IPS-NIHi7 (cell line): ENCODE data around the gene MEF2A.

Source experiments
- DNase-seq: peaks from one replicate; pipeline ENCODE4 v3.0.0; 2012; ENCODE audit warnings: mixed read lengths; ENCODE audit errors: extremely low spot score

The MEF2A gene

GRCh38 chr15:99605990-99606389 is 40.2 kb downstream of the MEF2A start:
- DNase-seq = no peak

- no peak for DNase-seq
These were observed 40.9 kb downstream of the MEF2A start for GRCh38 chr15:99606646-99607045.

DNA sequence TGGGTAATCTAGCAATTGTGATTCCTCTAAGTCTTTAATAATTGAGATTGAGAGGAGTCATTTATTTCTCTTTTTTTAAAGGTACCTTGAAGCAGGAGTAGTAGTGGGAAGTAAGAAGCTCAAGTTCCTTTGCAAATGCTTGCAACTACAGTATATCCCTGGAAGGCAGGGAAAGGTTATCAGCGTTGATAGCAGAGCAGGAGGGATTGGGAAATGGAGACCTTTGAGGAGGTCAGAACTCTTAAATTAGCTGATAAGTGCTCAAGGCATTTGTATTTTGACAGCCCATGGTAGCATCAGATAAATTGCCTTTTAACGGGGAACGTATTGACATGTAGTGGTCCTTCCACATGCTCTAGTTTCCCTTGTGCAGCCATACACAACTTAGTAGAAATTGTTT is 47.7 kb downstream of the MEF2A start:
- peak; percentile 11 for DNase-seq

DNA sequence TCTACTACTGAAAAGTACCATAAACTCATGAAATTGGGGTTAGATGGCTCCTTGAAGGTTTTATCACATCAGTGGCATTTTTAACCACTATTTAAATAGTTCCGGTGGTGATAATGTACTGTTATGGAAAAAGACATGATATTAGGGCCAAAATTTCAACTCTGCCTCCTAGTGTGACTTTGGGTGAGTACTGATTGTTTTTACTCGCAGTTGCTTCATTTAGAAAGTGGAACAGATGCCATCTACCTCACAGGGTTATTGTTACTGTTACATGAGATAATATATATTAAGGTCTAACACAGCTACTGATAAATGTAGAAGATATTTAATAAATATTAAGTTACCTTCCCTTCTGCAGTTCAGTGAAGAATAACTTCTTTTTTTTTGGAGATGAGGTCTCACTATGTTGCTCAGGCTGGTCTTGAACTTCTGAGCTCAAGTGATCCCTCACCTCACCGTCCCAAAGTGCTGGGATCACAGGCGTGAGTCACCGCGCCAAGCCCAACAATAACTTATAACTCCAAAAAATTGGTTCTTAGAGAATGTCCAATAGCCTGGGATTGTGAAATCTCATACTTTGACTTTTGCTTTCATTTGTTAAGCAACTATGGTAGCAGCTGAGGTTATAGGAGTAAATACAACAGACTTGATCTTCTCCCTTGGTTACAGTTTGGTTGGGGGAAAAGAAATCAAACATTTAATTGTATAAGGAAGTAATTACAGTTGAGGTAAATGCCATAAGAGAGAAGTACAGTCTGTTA is 48.3 kb downstream of the MEF2A start:
- no peak for DNase-seq

- no peak for DNase-seq
These were observed 49.0 kb downstream of the MEF2A start for GRCh38 chr15:99614749-99615288.

- DNase-seq = no peak
These were observed 49.7 kb downstream of the MEF2A start for GRCh38 chr15:99615460-99615859.

GRCh38 chr15:99616129-99616528 is 50.3 kb downstream of the MEF2A start:
- no peak for DNase-seq

GRCh38 chr15:99616773-99617342 is 51.1 kb downstream of the MEF2A start:
- no peak for DNase-seq

- DNase-seq = peak; percentile 22
These were observed 53.2 kb downstream of the MEF2A start for GRCh38 chr15:99618941-99619411.

DNA sequence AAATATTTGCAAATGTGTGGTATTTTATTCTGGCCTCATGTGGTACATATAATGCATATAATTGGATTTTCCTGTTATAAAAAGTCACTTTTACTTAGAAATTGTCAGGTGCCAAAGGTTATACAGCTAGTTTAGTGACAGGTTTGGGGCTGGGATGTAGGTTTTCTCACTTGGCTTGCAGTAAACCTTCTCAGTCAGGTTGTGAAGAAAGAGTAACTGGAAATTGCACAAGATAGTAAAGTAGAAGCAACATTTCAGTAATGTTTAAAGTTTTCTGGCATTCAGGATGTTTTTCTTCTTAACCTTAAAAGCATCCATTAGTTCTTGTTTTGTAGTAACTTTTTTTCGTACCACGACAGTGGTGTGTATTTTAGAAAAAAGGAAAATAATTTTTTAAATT is 53.9 kb downstream of the MEF2A start:
- no peak for DNase-seq

DNA sequence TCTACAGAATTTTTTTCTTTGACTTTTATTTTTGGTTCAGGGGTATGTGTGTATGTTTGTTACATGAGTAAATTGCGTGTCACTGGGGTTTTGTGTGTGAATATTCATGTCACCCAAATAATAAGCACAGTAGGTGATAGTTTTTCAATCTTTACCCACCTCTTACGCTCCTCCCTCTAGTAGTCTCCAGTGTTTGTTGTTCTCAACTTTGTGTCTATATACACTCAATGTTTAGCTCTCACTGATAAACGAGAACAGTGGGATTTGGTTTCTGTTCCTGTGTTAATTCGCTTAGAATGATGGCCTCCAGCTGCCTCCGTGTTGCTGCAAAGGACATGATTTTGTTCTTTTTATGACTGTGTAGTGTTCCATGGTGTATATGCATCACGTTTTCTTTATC is 54.4 kb downstream of the MEF2A start:
- DNase-seq = no peak

- no peak for DNase-seq
These were observed 56.0 kb downstream of the MEF2A start for GRCh38 chr15:99621767-99622166.

DNA sequence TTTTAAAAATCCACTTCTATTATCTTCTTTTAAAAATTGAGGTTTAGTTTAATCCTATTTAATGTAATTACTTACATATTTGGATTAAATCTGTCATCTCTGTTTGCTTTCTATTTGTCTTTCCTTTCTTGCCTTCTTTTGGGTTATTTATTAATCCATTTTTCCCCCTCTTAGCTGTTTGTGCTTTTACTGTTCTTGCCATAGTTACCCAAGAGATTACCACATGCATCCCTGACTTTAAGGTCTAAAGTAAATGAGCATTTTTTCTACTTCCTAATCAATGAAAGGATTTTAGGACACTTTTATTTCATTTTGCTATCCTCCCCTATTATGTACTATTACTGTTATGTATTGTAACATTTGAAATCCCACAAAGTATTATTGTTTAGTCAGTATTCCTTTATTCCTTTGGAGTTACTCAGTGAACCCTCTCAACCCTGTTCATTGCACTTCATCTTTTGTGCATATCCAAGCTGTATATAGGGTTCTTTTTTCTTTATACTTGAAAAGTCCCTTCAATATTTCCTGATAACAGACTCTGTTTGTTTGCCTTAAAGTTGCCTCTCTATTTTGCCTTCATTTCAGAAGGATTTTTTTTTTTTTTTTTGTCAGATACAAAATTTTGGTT is 62.7 kb downstream of the MEF2A start:
- DNase-seq = no peak

DNA sequence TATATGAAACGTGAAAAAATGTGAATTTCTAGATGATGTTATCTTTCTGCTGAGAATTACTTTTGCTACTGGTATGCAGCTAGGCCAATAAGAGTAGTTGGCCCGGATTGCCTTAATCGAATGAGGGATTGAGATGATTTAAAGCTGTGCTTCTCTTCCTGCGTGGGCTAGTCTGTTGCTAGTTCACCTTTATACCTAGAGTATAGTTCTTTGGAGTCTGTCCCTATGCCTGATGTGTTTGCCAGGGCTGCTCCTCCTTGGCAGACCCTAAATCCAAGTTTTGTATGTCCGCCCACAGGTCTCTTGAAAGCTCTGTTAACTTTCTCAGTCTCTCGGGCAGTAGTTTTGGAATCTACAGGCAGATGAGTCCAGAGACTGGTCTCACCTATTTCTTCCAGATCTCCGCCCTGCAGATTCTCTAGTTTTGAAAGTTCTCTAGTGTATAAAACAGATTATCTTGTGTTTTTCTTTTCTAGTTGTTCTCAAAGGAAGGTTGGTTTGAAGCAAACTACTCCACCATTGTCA is 64.9 kb downstream of the MEF2A start:
- DNase-seq = no peak

DNA sequence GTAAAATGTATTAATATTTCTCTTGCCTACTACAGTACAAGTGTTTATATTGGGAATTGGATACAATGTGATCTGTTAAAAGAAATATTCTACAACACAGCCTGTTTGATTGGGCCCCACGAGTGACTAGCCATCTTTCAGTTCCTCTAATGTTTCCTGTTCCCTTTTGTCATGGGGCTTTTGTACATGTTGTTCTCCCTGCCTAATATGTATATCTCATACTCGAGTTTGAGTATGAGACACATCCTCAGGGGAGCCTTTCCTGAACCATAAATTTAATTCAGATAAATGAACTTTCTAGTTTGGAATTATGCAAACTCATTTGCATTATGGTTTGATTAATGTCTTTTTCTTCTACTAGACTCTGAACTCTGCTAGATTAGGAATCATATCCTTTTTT is 65.5 kb downstream of the MEF2A start:
- no peak for DNase-seq

DNA sequence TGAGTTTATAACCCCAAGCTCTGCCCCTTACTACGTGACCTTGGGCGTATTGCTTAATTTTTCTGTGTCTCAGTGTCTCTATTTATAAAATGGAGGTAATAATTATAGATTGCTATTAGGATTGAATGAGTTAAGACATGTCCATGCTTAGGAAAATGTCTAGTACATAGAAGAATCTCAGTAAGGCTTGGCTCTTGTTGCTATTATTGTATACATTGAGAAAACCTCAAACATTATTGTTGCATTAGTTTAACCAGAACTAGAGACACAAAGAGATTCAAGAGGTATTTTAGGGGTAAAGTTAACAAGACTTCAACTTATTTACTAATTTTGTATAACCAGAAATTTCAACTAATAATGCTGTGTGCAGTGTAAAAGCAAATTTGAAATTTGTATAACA is 66.7 kb downstream of the MEF2A start:
- DNase-seq = no peak

GRCh38 chr15:99633655-99634054 is 67.9 kb downstream of the MEF2A start:
- DNase-seq = no peak

DNA sequence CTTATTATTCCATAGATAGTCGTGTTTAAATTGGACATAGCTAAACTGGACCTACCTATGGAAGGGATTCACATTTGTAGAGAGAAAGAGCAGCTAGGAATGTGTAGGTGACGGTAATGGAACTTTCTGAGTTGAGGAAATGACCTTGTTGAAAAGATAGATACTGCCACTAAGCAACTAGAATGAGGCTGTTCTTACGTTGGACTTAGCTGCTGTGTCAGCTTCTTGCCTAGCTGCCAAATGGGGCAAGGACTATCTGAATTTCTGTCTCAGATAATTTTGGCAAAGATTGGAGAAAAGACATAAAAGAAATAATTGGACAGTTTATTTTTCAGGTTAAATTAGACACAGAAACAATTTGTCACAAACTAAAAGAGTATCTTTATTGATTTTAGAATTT is 68.8 kb downstream of the MEF2A start:
- DNase-seq = no peak

GRCh38 chr15:99635145-99635544 is 69.4 kb downstream of the MEF2A start:
- no peak for DNase-seq

DNA sequence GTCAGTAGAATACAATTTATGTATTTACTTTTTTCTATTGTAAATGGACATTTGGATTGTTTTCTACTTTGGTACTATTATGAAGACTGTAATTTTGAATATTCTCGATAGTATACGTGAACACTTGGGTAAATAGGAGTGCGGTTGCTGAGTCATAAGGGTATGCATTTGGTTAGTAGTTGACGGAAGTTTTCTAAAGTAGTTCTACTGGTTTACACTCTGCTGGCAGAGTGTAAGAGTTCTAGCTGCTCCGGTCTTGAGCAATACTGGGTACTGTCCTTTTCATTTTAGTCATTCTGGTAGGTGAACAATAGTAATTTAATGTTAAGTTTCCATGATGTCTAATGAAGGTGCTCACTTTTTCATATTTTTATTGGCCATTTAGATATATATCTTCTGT is 70.0 kb downstream of the MEF2A start:
- no peak for DNase-seq

DNA sequence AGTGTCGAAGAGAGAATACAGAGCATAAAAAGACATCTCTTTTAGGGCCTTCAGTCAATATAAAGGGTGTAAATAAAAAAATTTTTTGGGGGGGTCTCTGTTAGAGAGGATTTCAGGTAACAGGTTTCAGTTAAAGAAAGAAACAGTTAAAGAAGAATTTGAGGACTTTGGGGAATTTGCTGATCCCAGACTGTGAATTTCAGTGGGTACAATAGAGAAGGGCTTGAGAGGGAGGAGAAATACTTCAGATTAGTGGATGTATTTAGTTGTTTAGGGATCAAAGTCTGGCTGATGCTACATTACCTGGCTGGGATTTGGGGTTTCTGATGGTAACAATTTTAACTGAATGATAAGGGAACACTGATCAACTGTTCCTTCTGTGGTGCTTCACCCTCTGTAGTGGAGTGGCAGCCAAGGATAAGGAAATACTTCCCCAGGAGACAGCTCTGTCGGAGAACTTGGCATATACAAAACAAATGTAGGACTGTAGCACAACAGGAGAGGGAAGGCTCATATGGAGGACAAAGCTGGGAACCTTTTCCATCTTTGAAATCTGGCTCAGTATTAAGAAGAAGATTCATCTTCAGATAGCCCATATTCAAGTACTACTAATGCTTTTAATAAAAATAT is 79.2 kb downstream of the MEF2A start:
- DNase-seq = no peak

- no peak for DNase-seq
These were observed 79.8 kb downstream of the MEF2A start for GRCh38 chr15:99645543-99645935.
